Ovary (tissue), 3 donors: ENCODE measurements around the gene CT55.

Experiments
- POLR2A ChIP-seq: fragments of 450-650 bp; IDR thresholded peaks from one replicate; pipeline ENCODE4 v1.6.1; 2017; ENCODE audit warnings: antibody characterized with exemption, mild to moderate bottlenecking, moderate library complexity
- TF ChIP-seq, protein P1 (sequence below), 3 donors: fragments of 450-650 bp in 2 of 3; fragments of 200-600 bp in 1 of 3; IDR thresholded peaks; one replicate each; pipeline versions ENCODE4 v1.5.1 to v1.8.0; 2016 to 2022; ENCODE audit warnings: antibody characterized with exemption in 3 of 3, mild to moderate bottlenecking in 1 of 3
- donor health status: DM: no; HTN: no; CAD: no.

DNA sequence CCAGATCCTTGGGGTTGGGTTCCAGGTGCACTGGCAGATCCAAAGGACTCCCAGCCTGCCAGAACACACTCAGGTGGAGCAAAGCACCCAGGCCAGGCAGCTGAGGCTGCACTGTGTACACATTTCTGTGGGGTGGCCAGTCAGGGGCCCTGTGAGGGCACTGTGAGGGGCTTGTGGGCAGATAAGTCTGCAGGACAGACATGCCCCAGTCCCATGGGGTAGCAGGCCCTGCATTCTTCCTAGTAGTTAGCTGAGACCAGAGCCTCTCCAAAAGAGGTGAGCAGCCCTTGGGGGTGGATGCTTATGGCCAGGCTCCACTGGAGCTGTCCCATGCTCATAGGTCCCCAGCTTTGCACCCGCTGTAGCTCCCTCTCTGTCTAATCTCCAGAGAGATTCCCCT lies 58.5 kb downstream of the CT55 start:
- TF ChIP-seq POLR2A: no peak
- TF ChIP-seq, protein P1, sequence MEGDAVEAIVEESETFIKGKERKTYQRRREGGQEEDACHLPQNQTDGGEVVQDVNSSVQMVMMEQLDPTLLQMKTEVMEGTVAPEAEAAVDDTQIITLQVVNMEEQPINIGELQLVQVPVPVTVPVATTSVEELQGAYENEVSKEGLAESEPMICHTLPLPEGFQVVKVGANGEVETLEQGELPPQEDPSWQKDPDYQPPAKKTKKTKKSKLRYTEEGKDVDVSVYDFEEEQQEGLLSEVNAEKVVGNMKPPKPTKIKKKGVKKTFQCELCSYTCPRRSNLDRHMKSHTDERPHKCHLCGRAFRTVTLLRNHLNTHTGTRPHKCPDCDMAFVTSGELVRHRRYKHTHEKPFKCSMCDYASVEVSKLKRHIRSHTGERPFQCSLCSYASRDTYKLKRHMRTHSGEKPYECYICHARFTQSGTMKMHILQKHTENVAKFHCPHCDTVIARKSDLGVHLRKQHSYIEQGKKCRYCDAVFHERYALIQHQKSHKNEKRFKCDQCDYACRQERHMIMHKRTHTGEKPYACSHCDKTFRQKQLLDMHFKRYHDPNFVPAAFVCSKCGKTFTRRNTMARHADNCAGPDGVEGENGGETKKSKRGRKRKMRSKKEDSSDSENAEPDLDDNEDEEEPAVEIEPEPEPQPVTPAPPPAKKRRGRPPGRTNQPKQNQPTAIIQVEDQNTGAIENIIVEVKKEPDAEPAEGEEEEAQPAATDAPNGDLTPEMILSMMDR (IDR thresholded peaks at IDR 0.05): no peak
